Measurements from ENCODE around the gene HECTD1.

Gene HECTD1

DNA sequence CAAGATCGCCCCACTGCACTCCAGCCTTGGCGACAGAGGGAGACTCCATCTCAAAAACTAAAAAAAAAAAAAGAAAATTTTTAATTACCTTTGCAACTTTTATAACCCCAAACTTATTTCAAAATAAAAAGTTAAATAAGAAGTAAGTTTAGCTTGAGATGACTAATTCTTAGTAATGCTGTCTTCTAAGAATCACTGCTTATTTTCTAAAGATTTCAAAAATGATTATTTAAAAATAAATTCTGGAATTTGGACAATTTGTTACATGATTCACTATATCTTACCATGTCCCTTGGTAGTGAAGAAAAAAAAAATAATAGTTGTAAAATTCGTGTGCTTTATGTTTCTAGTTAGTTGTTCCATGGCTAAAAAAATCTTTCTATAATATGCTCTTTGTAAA lies 11.6 kb upstream of the HECTD1 start:
- no peaks in the 10 kb centered on the region for H3K79me2 ChIP-seq
- no peak overlapping the region for H3K4me2 ChIP-seq (ENCODE audit: low read length)
- no peaks in the 10 kb centered on the region for H3K9me3 ChIP-seq (ENCODE audit: control insufficient read depth, low read length)
- no peak overlapping the region for H3K27ac ChIP-seq
- H3K4me3 ChIP-seq (ENCODE audit: low read depth, low read length) = no peak overlapping the region
- H3K36me3 ChIP-seq (ENCODE audit: control insufficient read depth, insufficient read depth, low read length) = no peaks in the 10 kb centered on the region
- H3K27me3 ChIP-seq (ENCODE audit: control insufficient read depth, insufficient read depth, low read length) = no peaks in the 10 kb centered on the region
- no peak overlapping the region for H3K9ac ChIP-seq
- TF ChIP-seq, protein P1, sequence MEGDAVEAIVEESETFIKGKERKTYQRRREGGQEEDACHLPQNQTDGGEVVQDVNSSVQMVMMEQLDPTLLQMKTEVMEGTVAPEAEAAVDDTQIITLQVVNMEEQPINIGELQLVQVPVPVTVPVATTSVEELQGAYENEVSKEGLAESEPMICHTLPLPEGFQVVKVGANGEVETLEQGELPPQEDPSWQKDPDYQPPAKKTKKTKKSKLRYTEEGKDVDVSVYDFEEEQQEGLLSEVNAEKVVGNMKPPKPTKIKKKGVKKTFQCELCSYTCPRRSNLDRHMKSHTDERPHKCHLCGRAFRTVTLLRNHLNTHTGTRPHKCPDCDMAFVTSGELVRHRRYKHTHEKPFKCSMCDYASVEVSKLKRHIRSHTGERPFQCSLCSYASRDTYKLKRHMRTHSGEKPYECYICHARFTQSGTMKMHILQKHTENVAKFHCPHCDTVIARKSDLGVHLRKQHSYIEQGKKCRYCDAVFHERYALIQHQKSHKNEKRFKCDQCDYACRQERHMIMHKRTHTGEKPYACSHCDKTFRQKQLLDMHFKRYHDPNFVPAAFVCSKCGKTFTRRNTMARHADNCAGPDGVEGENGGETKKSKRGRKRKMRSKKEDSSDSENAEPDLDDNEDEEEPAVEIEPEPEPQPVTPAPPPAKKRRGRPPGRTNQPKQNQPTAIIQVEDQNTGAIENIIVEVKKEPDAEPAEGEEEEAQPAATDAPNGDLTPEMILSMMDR (IDR thresholded peaks at IDR 0.05) = no peak
- H3K4me1 ChIP-seq = no peaks in the 10 kb centered on the region
- H2AFZ ChIP-seq = no peak overlapping the region

DNA sequence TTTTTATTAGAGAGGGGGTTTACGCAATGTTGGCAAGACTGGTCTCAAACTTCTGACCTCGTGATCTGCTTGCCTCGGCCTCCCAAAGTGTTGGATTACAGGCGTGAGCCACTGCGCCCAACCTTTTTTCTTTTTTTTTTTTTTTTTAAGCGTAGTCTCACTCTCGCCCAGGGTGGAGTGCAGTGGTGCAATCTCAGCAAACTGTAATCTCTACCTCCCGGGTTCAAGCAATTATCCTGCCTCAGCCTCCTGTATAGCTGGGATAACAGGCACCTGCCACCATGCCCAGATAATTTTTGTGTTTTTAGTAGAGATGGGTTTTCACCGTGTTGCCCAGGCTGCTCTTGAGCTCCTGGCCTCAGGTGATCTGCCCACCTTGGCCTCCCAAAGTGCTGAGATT lies 8.8 kb upstream of the HECTD1 start:
- Histone ChIP-seq H3K4me3 (ENCODE audit: low read depth, low read length) (no peak overlapping the region), H2AFZ (no peak overlapping the region), H3K9me3 (ENCODE audit: control insufficient read depth, low read length) (no peaks in the 10 kb centered on the region), H3K79me2 (no peaks in the 10 kb centered on the region), H3K4me1 (no peaks in the 10 kb centered on the region), H3K27ac (no peak overlapping the region), H3K27me3 (ENCODE audit: control insufficient read depth, insufficient read depth, low read length) (no peaks in the 10 kb centered on the region), H3K4me2 (ENCODE audit: low read length) (no peak overlapping the region), H3K9ac (no peak overlapping the region), H3K36me3 (ENCODE audit: control insufficient read depth, insufficient read depth, low read length) (no peaks in the 10 kb centered on the region)
- TF ChIP-seq, protein P1 (IDR thresholded peaks at IDR 0.05) = no peak

DNA sequence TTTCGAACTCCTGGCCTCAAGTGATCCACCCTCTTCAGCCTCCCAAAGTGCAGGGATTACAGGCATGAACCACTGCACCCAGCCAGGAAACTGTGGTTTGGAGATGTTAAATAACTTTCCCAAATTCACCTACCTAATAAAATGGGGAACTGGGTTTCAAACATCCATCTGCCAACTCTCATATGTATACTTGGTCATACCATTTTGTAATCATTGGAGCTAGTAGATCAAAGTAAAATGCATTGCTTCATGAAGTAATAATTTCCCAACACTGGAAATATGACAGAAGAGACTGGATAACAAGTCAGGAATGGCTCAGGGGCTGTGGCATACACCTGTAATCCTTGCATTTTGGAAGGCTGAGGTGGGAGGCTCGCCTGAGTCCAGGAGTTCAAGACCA lies 5.3 kb upstream of the HECTD1 start:
- H2AFZ ChIP-seq = no peak overlapping the region
- no peaks in the 10 kb centered on the region for H3K79me2 ChIP-seq
- no peak overlapping the region for H3K4me3 ChIP-seq (ENCODE audit: low read depth, low read length)
- H3K36me3 ChIP-seq (ENCODE audit: control insufficient read depth, insufficient read depth, low read length) = no peaks in the 10 kb centered on the region
- no peak overlapping the region for H3K4me2 ChIP-seq (ENCODE audit: low read length)
- TF ChIP-seq, protein P1 (IDR thresholded peaks at IDR 0.05) = no peak
- H3K4me1 ChIP-seq = peaks cover 3% of the 10 kb centered on the region
- no peak overlapping the region for H3K27ac ChIP-seq
- H3K9me3 ChIP-seq (ENCODE audit: control insufficient read depth, low read length) = no peaks in the 10 kb centered on the region
- H3K9ac ChIP-seq = no peak overlapping the region
- no peaks in the 10 kb centered on the region for H3K27me3 ChIP-seq (ENCODE audit: control insufficient read depth, insufficient read depth, low read length)

DNA sequence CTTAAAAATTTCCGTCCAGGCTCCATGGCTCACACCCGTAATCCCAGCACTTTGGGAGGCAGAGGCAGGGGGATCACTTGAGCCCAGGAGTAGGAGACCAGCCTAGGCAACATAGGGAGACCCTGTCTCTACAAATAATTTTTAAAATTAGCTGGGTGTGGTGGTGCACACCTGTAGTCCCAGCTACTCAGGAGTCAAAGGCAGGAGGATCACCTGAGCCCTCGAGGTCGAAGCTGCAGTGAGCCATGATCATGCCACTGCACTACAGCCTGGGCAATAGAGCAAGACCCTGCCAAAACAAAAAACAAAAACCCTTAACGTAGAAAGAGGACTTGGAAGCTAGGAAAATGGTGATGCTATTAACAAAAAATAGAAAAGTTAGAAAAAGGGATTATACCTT lies 2.0 kb upstream of the HECTD1 start:
- Histone ChIP-seq H3K27me3 (ENCODE audit: control insufficient read depth, insufficient read depth, low read length) (no peaks in the 10 kb centered on the region), H3K9ac (no peak overlapping the region), H3K4me3 (ENCODE audit: low read depth, low read length) (no peak overlapping the region), H3K9me3 (ENCODE audit: control insufficient read depth, low read length) (no peaks in the 10 kb centered on the region), H3K4me2 (ENCODE audit: low read length) (no peak overlapping the region), H3K79me2 (no peaks in the 10 kb centered on the region), H3K4me1 (peaks cover 3% of the 10 kb centered on the region), H2AFZ (no peak overlapping the region), H3K36me3 (ENCODE audit: control insufficient read depth, insufficient read depth, low read length) (no peaks in the 10 kb centered on the region), H3K27ac (no peak overlapping the region)
- TF ChIP-seq, protein P1 (IDR thresholded peaks at IDR 0.05) = no peak

DNA sequence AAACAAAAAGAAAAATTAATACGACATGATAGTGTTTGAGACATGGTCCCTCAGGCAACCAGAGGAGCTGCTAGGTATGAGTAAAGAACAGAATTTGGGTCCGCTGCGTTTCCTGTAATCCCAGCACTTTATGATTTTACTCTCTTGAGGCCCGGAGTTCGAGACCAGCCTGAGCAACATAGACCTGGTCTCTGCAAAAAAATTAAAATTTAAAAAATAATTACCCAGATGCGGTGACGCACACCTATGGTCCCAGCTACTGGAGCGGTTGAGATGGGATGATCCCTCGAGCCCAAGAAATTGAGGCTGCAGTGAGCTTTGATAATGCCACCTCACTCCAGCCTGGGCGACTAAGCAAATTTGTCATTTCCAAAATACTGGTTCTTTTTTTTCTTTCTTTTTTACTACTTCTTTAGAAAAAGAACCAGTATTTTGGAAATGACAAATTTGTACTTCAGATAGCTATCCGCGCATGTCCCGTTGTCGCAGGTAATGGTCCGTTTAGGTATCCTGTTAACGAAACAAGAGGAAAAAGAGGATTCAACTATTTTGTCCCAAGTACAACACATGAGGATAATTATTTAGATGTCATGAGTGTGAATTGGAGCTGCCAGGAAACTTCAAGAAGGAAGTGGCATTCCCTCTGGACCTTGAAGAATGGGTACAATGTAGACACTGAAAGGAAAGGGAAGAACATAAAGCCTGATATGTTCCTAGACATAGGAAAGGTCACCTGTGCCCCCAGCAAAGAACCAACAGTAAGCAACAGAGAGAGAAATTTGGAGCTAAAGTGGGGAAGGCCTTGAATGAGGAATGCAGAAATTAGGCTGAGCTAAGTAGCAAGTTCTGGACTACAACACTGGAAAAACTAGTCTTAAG lies 1.2 kb upstream of the HECTD1 start:
- Histone ChIP-seq H3K79me2 (peaks cover 5% of the 10 kb centered on the region), H3K4me3 (ENCODE audit: low read depth, low read length) (peak overlapping the region; percentile 87), H3K9ac (no peak overlapping the region), H3K27me3 (ENCODE audit: control insufficient read depth, insufficient read depth, low read length) (no peaks in the 10 kb centered on the region), H3K36me3 (ENCODE audit: control insufficient read depth, insufficient read depth, low read length) (no peaks in the 10 kb centered on the region), H2AFZ (peak overlapping the region; percentile 95), H3K4me1 (peaks cover 3% of the 10 kb centered on the region), H3K4me2 (ENCODE audit: low read length) (peak overlapping the region; percentile 77), H3K9me3 (ENCODE audit: control insufficient read depth, low read length) (no peaks in the 10 kb centered on the region), H3K27ac (peak overlapping the region; percentile 90)
- TF ChIP-seq, protein P1 (IDR thresholded peaks at IDR 0.05) = no peak
